Measurements from ENCODE around the gene TMEM47.

TMEM47 gene

DNA sequence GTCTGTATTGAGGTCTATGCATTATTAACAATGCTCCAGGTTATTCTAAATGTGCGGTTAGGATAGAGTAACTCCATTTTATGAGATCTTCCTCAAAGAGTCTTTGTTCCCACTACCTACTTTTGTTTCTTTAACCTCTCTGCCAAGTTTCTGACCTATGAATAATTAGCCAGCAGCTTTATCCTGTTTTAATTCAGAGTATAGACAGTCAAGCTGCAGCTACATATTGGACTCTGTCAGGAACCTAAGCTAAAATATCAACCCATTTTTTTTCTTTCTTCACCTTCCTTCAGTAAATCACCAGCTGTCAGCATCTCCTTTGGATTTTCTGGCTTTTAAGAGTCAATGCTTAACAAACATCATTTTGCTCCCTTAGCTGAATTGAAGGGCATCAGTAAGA is 72.3 kb downstream of the TMEM47 start:
- DNase-seq, result no peak

DNA sequence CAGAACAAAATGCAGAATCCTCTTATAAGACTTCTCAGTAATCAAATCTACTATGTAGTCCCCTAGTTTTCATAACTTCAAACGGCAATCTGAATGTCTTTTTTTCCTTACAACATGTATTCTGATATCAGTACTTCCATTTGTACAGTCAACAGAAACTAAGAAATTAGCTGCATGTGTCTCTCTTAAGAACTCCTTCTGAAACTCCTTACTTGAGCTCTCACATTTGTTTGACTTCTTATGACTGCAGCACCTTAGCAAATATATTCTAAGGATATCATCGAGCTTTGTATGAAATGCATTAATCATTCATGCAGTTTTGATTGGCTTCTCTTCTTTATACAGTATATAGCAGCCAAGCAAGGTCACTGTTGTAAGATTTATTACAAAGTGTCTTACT is 77.0 kb downstream of the TMEM47 start:
- no peak for DNase-seq

DNA sequence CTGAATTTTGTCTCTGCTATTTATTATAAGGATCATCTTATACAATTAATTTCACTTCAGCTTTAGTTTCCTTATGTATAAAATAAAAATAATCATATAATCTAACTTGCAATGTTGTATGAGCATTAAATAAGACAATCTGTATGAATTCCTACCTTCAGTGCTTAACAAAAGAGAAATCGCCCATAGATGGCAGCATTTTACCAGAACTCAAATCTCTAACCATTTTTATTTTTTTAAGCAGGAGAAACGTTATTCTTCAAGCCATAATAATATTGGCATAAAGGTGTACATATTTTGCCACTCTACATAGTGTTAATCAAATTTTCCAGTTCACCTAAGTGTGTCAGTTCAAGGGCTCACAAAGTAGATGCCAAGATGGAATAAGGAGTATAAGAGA is 78.8 kb downstream of the TMEM47 start:
- DNase-seq, result no peak

All from NCI-H2227 treated with DMSO at 0.1 percent for 48 hours (cell line).